K562 (cell line): Measurements from ENCODE around the gene CDKL4. TPM values are rescaled to one million over a fixed set of nuclear protein-coding genes. Genes with fewer than 3 reads are reported as not detected.

Source experiments
- ATAC-seq: fragments of 200-7000 bp; cut with Tn5 transposase; 3 replicates; pipeline ENCODE4 v1.9.1; 2020; ENCODE audit warnings: moderate library complexity
- BruUV-seq: library from RNA; stranded (reverse); fragments of 400-500 nt; replicated peaks from 2 replicates; lab custom pipeline; 2021; lab: Mats Ljungman, UMichigan
- CTCF ChIA-PET: fragments of 300-600 bp; formaldehyde crosslinking; extraction: SDS; loops from one replicate; lab custom pipeline; 2021; ENCODE audit warnings: low intra/inter-chr PET ratio; lab: Yijun Ruan, JAX
- POLR2A ChIA-PET: fragments of 300-600, 350-650 bp; sonication (Branson Sonifier 250); formaldehyde crosslinking; extraction: SDS; loops from one replicate; lab custom pipeline; 2021; ENCODE audit warnings: antibody characterized with exemption, inconsistent platforms; lab: Yijun Ruan, JAX
- DNase-seq, 4 experiments: peaks; one replicate each; pipeline versions ENCODE4 v3.0.0 to v3.0.0-alpha.2; 2011 to 2018; ENCODE audit warnings: low spot score in 3 of 4, mixed read lengths in 3 of 4; ENCODE audit errors: extremely low read depth in 1 of 4
- FAIRE-seq: peaks from 2 replicates; lab custom pipeline; 2011; peaks lifted over from hg19 to GRCh38; lab: Jason Lieb, UNC
- H2AFZ ChIP-seq: 2 replicates; pipeline ENCODE4 v1.6.0; 2011; ENCODE audit warnings: low read depth, low read length, control low read depth, inconsistent platforms
- H3K27ac ChIP-seq: fragments of 200-600 bp; 3 replicates; pipeline ENCODE4 v1.8.0; 2011; ENCODE audit warnings: low read depth, mild to moderate bottlenecking, control low read depth, inconsistent platforms, low read length, moderate library complexity, mixed read lengths; ENCODE audit errors: extremely low read depth
- H3K27me3 ChIP-seq, 2 experiments: fragments of 300-600 bp in 1 of 2; 2 replicates in 1 of 2; 3 replicates in 1 of 2; pipeline versions ENCODE4 v1.6.0 to v1.8.0; 2011; ENCODE audit warnings: inconsistent platforms in 2 of 2, low read length in 2 of 2, mild to moderate bottlenecking in 1 of 2, mixed read lengths in 1 of 2, moderate library complexity in 1 of 2; ENCODE audit not compliant: control insufficient read depth in 2 of 2, insufficient read depth in 2 of 2
- H3K36me3 ChIP-seq: fragments of 300-600 bp; 3 replicates; pipeline ENCODE4 v1.8.0; 2011; ENCODE audit warnings: mild to moderate bottlenecking, low read length, inconsistent platforms; ENCODE audit not compliant: control insufficient read depth, insufficient read depth
- H3K4me1 ChIP-seq, 2 experiments: fragments of 200-600 bp in 1 of 2; replicated peaks in 1 of 2; 2 replicates in 1 of 2; 3 replicates in 1 of 2; pipeline versions ENCODE4 v1.5.1 to v1.8.0; 2011; ENCODE audit warnings: inconsistent platforms in 2 of 2, low read length in 2 of 2, mild to moderate bottlenecking in 1 of 2, mixed read lengths in 1 of 2, moderate library complexity in 1 of 2; ENCODE audit not compliant: control insufficient read depth in 2 of 2, insufficient read depth in 2 of 2
- H3K4me2 ChIP-seq: 2 replicates; pipeline ENCODE4 v1.6.1; 2011; ENCODE audit warnings: low read length, control low read depth, inconsistent platforms, mixed read lengths; ENCODE audit not compliant: insufficient read depth
- H3K4me3 ChIP-seq: fragments of 200-600 bp; sonication (generic), shearing (Covaris generic); 2 replicates; pipeline ENCODE4 v1.5.1; 2016; ENCODE audit warnings: control low read depth, inconsistent platforms
- H3K79me2 ChIP-seq: fragments of 200-600 bp; 3 replicates; pipeline ENCODE4 v1.8.0; 2011; ENCODE audit warnings: low read length, inconsistent platforms; ENCODE audit not compliant: control insufficient read depth, insufficient read depth
- H3K9ac ChIP-seq, 2 experiments: 2 replicates each; pipeline versions ENCODE4 v1.6.0 to v1.6.1; 2011; ENCODE audit warnings: low read depth in 2 of 2, low read length in 2 of 2, control low read depth in 1 of 2, inconsistent platforms in 1 of 2, mild to moderate bottlenecking in 1 of 2, mixed read lengths in 1 of 2; ENCODE audit not compliant: insufficient read depth in 1 of 2
- H3K9me1 ChIP-seq: one replicate; pipeline ENCODE4 v1.6.0; 2011; ENCODE audit warnings: inconsistent platforms, mild to moderate bottlenecking, low read length, moderate library complexity; ENCODE audit not compliant: control insufficient read depth, insufficient read depth
- H3K9me3 ChIP-seq: replicated peaks from 2 replicates; pipeline ENCODE4 v1.5.1; 2011; ENCODE audit warnings: low read depth, low read length, inconsistent platforms; ENCODE audit not compliant: control insufficient read depth, insufficient read depth
- H4K20me1 ChIP-seq: replicated peaks from 2 replicates; pipeline ENCODE4 v1.6.1; 2011; ENCODE audit warnings: low read length, inconsistent platforms, mixed read lengths; ENCODE audit not compliant: control insufficient read depth, insufficient read depth
- HEY1 ChIP-seq: fragments of 250-450 bp; sonication (Bioruptor Pico); IDR thresholded peaks from 2 replicates; pipeline ENCODE4 v1.5.0; 2020; ENCODE audit warnings: mild to moderate bottlenecking, moderate library complexity, borderline replicate concordance
- HMGN3 ChIP-seq: IDR thresholded peaks from 2 replicates; pipeline ENCODE4 v1.6.1; 2011; ENCODE audit warnings: borderline replicate concordance, low read depth, mild to moderate bottlenecking, mixed read lengths, low read length; ENCODE audit not compliant: insufficient read length; ENCODE audit errors: extremely low read depth
- NBN ChIP-seq: fragments of 450-650 bp; IDR thresholded peaks from 2 replicates; pipeline ENCODE4 v1.6.1; 2016; ENCODE audit warnings: low read depth, mild to moderate bottlenecking
- SAFB2 ChIP-seq: fragments of 200-400 bp; formaldehyde crosslinking; IDR thresholded peaks from 2 replicates; pipeline ENCODE4 v1.6.1; 2018; ENCODE audit warnings: borderline replicate concordance, low read length, low read depth, moderate library complexity; ENCODE audit not compliant: severe bottlenecking
- ZFP36 ChIP-seq: fragments of 150-350 bp; IDR thresholded peaks from 2 replicates; pipeline ENCODE4 v1.6.1; 2018; ENCODE audit warnings: low read length, low read depth; ENCODE audit not compliant: partially characterized antibody
- WGBS: fragments of 100-300 bp; shearing (Covaris generic); methylation state at CpG from one replicate; pipeline ENCODE4 v1.1.6; 2016; ENCODE audit warnings: low coverage, mixed read lengths; ENCODE audit not compliant: insufficient coverage; ENCODE audit errors: missing lambda C conversion rate; 5-methylcytosine and 5-hydroxymethylcytosine counted together
- in situ Hi-C: fragments of 300-500 bp; cut with MboI; formaldehyde crosslinking; loops from 4 replicates; pipeline ENCODE4 v1.15.0; 2018; ENCODE audit warnings: inconsistent platforms, mixed read lengths
- intact Hi-C: fragments of 100-400 bp; cut with micrococcal nuclease; formaldehyde crosslinking; loops from 2 replicates; pipeline ENCODE4 v1.14.2; 2022
- polyA plus RNA-seq, 8 experiments: library from polyadenylated mRNA; depleted of rRNA in 4 of 8; stranded (reverse) in 5 of 8; unstranded in 3 of 8; fragments of >200 nt; fragmentation: Nextera tagmentation in 2 of 8; fragmentation: Illumina TruSeq in 1 of 8; extraction: Ambion mirVana in 2 of 8; extraction: Trizol in 1 of 8; gene quantifications; 2 replicates each; pipeline versions ENCODE4 v1.2.1 to v1.2.3, GENCODE V29; 2011 to 2014; ENCODE audit warnings: inconsistent platforms in 1 of 8, missing spikeins in 1 of 8
- total RNA-seq, 7 experiments: library from RNA; depleted of rRNA in 6 of 7; stranded (reverse); fragments of >200 nt in 6 of 7; fragmentation: Illumina TruSeq in 2 of 7; extraction: Trizol in 2 of 7; gene quantifications; 2 replicates each; pipeline versions ENCODE4 v1.2.1 to v1.2.3, GENCODE V29; 2011 to 2021; ENCODE audit warnings: low replicate concordance in 1 of 7
- TF ChIP-seq, protein P1 (sequence below): fragments of 450-650 bp; IDR thresholded peaks from 2 replicates; pipeline ENCODE4 v1.6.1; 2014; ENCODE audit warnings: low read depth, mild to moderate bottlenecking, moderate library complexity, borderline replicate concordance
- TF ChIP-seq, protein P2 (sequence below), 2 experiments: fragments of 450-650 bp in 1 of 2; IDR thresholded peaks; 2 replicates each; pipeline ENCODE4 v1.6.1; 2011 to 2017; ENCODE audit warnings: low read depth in 2 of 2, antibody characterized with exemption in 1 of 2, borderline replicate concordance in 1 of 2, low read length in 1 of 2, mild to moderate bottlenecking in 1 of 2, mixed read lengths in 1 of 2; ENCODE audit not compliant: control insufficient read depth in 1 of 2

The CDKL4 gene
- total and polyA plus RNA-seq, 9 of the 15 experiments (the other 6 are each of a cell fraction or from before 2014, with no cell fraction given): not detected

DNA sequence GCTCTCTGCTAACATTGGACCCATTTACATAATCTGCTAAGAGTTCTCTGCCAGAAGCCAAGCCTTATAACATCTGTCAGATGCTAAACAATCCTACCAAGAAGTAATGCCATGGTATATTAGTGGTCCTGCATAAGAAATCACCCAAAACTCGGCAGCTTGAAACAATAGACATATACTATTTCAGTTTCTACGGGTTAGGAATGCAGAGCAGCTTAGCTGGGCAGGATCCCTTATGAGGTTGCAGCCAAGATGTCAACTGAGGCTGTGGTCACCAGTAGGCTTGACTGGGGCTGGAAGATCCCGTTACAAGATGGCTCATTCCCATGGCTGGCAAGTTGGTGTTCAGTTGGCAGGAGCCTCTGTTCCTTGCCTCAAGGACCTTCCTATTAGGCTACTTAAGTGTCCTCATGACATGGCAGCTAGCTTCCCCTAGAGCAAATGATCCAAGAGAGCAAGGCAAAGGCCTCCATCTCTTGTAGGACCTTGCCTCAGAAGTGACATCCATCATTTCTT, 97.8 kb downstream of the CDKL4 start:
- Histone ChIP-seq H4K20me1 (no peaks in the 10 kb centered on the region), H3K4me1 (peaks cover 19 to 34% of the 10 kb centered on the region in 2 experiments), H3K27me3 (no peaks in the 10 kb centered on the region), H3K79me2 (no peaks in the 10 kb centered on the region), H2AFZ (0 out of 2 replicates have a peak overlapping the region, but pooled peaks have one; percentile 17)
- POLR2A ChIA-PET: no interaction called here
- WGBS: 74% methylated on average over 3 of the region's 3 CpGs
- no peak for ATAC-seq
- TF ChIP-seq HEY1 (no peak), ZFP36 (peak; percentile 20)
- TF ChIP-seq, all 486 proteins: peak for 1
- intact Hi-C loops: no loop called here
- FAIRE-seq (no peak), DNase-seq (no peak)
- Histone ChIP-seq H3K4me3 (no peak overlapping the region), H3K9me1 (no peaks in the 10 kb centered on the region), H3K27ac (no peak overlapping the region), H3K36me3 (no peaks in the 10 kb centered on the region; the same call in 2 of the 3 replicates), H3K9me3 (0 out of 2 replicates have a peak, but pooled peaks cover 4% of the 10 kb centered on the region), H3K9ac (no peak overlapping the region), H3K4me2 (no peak overlapping the region)
- CTCF ChIA-PET: no interaction called here
- in situ Hi-C loops: no loop called here
- BruUV-seq: no TSS peak

DNA sequence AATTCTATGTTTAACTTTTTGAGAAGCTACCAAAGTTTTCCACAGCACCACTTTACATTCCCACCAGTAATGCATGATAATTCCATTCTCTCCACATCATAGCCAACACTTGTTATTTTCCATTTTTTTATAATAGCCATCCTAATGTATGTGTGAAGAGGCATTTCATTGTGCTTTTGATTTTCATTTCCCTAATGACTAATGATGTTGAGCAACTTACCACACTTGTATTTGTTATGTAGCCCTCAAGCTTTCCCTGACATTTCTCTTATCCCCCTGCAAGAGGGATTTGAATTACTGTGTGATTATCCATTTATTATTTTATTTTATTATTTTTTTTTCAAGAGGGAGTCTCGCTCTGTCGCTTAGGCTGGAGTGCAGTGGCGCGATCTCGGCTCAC, 99.4 kb downstream of the CDKL4 start:
- Histone ChIP-seq H3K4me3 (no peak overlapping the region), H3K4me2 (no peak overlapping the region), H3K27me3 (no peaks in the 10 kb centered on the region), H3K4me1 (peaks cover 12 to 30% of the 10 kb centered on the region in 2 experiments), H3K9me1 (no peaks in the 10 kb centered on the region), H2AFZ (peak overlapping the region; percentile 75; the same call in 1 of the 2 replicates), H3K79me2 (no peaks in the 10 kb centered on the region), H3K36me3 (no peaks in the 10 kb centered on the region; the same call in 2 of the 3 replicates), H3K9ac (no peak overlapping the region), H4K20me1 (no peaks in the 10 kb centered on the region), H3K27ac (no peak overlapping the region), H3K9me3 (0 out of 2 replicates have a peak, but pooled peaks cover 4% of the 10 kb centered on the region)
- no peak for ATAC-seq
- 93% methylated on average over 5 of the region's 5 CpGs for WGBS
- in situ Hi-C loops (no loop called here), intact Hi-C loops (no loop called here)
- ChIA-PET CTCF (no interaction called here), POLR2A (no interaction called here)
- no peak for DNase-seq
- no peak for TF ChIP-seq SAFB2
- TF ChIP-seq NBN: no peak
- TF ChIP-seq, protein P1, sequence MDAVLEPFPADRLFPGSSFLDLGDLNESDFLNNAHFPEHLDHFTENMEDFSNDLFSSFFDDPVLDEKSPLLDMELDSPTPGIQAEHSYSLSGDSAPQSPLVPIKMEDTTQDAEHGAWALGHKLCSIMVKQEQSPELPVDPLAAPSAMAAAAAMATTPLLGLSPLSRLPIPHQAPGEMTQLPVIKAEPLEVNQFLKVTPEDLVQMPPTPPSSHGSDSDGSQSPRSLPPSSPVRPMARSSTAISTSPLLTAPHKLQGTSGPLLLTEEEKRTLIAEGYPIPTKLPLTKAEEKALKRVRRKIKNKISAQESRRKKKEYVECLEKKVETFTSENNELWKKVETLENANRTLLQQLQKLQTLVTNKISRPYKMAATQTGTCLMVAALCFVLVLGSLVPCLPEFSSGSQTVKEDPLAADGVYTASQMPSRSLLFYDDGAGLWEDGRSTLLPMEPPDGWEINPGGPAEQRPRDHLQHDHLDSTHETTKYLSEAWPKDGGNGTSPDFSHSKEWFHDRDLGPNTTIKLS: no peak
- TF ChIP-seq, protein P2, sequence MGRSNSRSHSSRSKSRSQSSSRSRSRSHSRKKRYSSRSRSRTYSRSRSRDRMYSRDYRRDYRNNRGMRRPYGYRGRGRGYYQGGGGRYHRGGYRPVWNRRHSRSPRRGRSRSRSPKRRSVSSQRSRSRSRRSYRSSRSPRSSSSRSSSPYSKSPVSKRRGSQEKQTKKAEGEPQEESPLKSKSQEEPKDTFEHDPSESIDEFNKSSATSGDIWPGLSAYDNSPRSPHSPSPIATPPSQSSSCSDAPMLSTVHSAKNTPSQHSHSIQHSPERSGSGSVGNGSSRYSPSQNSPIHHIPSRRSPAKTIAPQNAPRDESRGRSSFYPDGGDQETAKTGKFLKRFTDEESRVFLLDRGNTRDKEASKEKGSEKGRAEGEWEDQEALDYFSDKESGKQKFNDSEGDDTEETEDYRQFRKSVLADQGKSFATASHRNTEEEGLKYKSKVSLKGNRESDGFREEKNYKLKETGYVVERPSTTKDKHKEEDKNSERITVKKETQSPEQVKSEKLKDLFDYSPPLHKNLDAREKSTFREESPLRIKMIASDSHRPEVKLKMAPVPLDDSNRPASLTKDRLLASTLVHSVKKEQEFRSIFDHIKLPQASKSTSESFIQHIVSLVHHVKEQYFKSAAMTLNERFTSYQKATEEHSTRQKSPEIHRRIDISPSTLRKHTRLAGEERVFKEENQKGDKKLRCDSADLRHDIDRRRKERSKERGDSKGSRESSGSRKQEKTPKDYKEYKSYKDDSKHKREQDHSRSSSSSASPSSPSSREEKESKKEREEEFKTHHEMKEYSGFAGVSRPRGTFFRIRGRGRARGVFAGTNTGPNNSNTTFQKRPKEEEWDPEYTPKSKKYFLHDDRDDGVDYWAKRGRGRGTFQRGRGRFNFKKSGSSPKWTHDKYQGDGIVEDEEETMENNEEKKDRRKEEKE (IDR thresholded peaks at IDR 0.05; ENCODE audit: borderline replicate concordance in 1 of 2, control insufficient read depth in 1 of 2, low read depth in 2 of 2, low read length in 1 of 2): no peak
- TF ChIP-seq HMGN3: no peak
- BruUV-seq: no TSS peak
- FAIRE-seq: no peak
